H1 (cell line): Measurements from ENCODE around the gene BCAS1.

Source experiments
- ASH2L ChIP-seq: fragments of 200-600, 300-600 bp; sonication (generic); IDR thresholded peaks from one replicate; pipeline ENCODE4 v1.7.1; 2017; ENCODE audit warnings: low read length
- CHD2 ChIP-seq: IDR thresholded peaks from 2 replicates; pipeline ENCODE4 v1.6.1; 2012; ENCODE audit warnings: low read length, improper control_type of control experiment
- CTCF ChIP-seq, 3 experiments: IDR thresholded peaks; 1 replicate in 2 of 3; 2 replicates in 1 of 3; pipeline versions ENCODE4 v1.5.1 to v1.6.1; 2011; ENCODE audit warnings: low read length in 3 of 3, mild to moderate bottlenecking in 3 of 3, inconsistent platforms in 2 of 3, low read depth in 1 of 3, moderate library complexity in 1 of 3; ENCODE audit not compliant: insufficient read depth in 1 of 3; ENCODE audit errors: control extremely low read depth in 1 of 3
- EZH2 ChIP-seq: fragments of 200-600 bp; sonication (generic); IDR thresholded peaks from 2 replicates; pipeline ENCODE4 v1.7.1; 2012; ENCODE audit warnings: low read depth, mild to moderate bottlenecking, moderate library complexity, low read length, inconsistent platforms; ENCODE audit not compliant: severe bottlenecking
- GABPA ChIP-seq: IDR thresholded peaks from 2 replicates; pipeline ENCODE4 v1.6.1; 2011; ENCODE audit warnings: mild to moderate bottlenecking, low read length, moderate library complexity, borderline replicate concordance; ENCODE audit not compliant: insufficient read depth
- NANOG ChIP-seq: IDR thresholded peaks from 2 replicates; pipeline ENCODE4 v1.6.1; 2011; ENCODE audit warnings: low read length, low read depth, mild to moderate bottlenecking, inconsistent platforms; ENCODE audit not compliant: insufficient read depth, poor library complexity, severe bottlenecking
- NRF1 ChIP-seq: IDR thresholded peaks from 2 replicates; pipeline ENCODE4 v1.6.1; 2011; ENCODE audit warnings: mild to moderate bottlenecking, low read depth, low read length, improper control_type of control experiment
- POLR2A ChIP-seq, 2 experiments: IDR thresholded peaks; 1 replicate in 1 of 2; 2 replicates in 1 of 2; pipeline ENCODE4 v1.6.1; 2011; ENCODE audit warnings: low read depth in 2 of 2, low read length in 2 of 2, mild to moderate bottlenecking in 2 of 2; ENCODE audit errors: control extremely low read depth in 1 of 2
- RXRA ChIP-seq: IDR thresholded peaks from 2 replicates; pipeline ENCODE4 v1.6.1; 2011; ENCODE audit warnings: low read depth, mild to moderate bottlenecking, low read length, moderate library complexity; ENCODE audit not compliant: insufficient read depth
- SP1 ChIP-seq: IDR thresholded peaks from 2 replicates; pipeline ENCODE4 v1.6.1; 2011; ENCODE audit warnings: low read depth, low read length
- TBP ChIP-seq: IDR thresholded peaks from 2 replicates; pipeline ENCODE4 v1.6.1; 2011; ENCODE audit warnings: low read depth, low read length, improper control_type of control experiment
- ZNF274 ChIP-seq: IDR thresholded peaks from 2 replicates; pipeline ENCODE4 v1.7.0; 2012; ENCODE audit warnings: low read length, borderline replicate concordance; ENCODE audit errors: extremely low read depth

GRCh38 chr20:54029643-54030042 is 40.8 kb downstream of the BCAS1 start:
- no peak for TF ChIP-seq NRF1
- no peak for TF ChIP-seq CTCF (IDR thresholded peaks at IDR 0.05; ENCODE audit: control extremely low read depth in 1 of 3, insufficient read depth in 1 of 3, low read depth in 1 of 3, low read length in 3 of 3)
- no peak for TF ChIP-seq POLR2A (IDR thresholded peaks at IDR 0.05; ENCODE audit: control extremely low read depth in 1 of 2, low read depth in 2 of 2, low read length in 2 of 2)
- TF ChIP-seq EZH2, result no peak
- no peak for TF ChIP-seq SP1
- TF ChIP-seq RXRA, result no peak
- no peak for TF ChIP-seq TBP
- no peak for TF ChIP-seq ASH2L
- TF ChIP-seq GABPA, result no peak
- no peak for TF ChIP-seq NANOG
- TF ChIP-seq CHD2, result no peak
- no peak for TF ChIP-seq ZNF274
